ENCODE data around the gene EID2.

Gene EID2

DNA sequence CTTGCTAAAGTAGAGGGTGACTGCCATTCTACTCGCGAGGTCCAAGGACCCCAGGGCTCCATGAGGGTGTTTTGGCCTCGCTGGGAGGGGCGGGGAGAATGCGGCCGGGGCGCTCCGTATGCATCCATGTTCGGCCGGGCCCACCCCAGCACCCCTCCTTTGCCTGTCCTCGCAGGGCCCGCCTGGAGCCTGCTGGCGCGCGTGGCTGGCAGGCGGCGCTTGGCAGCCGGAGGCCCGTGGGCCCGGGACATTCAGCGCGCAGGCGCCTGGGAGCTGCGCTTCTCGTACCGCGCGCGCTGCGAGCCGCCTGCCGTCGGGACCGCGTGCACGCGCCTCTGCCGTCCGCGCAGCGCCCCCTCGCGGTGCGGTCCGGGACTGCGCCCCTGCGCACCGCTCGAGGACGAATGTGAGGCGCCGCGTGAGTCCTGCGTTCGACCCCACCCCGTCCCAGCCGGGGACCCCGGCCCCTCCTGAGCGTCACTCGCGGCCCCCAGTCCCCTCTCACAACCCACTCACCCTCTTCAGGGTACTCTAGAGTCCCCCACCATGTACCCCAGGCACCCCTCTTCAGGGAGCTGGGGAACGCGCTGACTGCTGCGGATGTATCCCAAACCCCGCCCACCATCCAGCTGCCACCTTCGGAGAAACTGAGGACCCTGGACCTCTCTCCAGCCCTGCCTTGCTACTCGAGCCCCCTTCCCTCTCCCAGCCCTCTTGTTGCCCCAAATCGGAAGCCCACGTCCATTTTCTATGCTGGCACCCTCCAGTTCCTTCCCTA, 37.1 kb downstream of the EID2 start:
- peak; percentile 83 for DNase-seq (ENCODE audit: low read depth)

GRCh38 chr19:39501340-39501739, 38.6 kb downstream of the EID2 start:
- DNase-seq (ENCODE audit: low read depth), result no peak

- DNase-seq (ENCODE audit: low read depth), result no peak
These were observed 39.4 kb downstream of the EID2 start for GRCh38 chr19:39500543-39500942.

- no peak for DNase-seq (ENCODE audit: low read depth)
These were observed 40.0 kb downstream of the EID2 start for GRCh38 chr19:39499932-39500331.

DNA sequence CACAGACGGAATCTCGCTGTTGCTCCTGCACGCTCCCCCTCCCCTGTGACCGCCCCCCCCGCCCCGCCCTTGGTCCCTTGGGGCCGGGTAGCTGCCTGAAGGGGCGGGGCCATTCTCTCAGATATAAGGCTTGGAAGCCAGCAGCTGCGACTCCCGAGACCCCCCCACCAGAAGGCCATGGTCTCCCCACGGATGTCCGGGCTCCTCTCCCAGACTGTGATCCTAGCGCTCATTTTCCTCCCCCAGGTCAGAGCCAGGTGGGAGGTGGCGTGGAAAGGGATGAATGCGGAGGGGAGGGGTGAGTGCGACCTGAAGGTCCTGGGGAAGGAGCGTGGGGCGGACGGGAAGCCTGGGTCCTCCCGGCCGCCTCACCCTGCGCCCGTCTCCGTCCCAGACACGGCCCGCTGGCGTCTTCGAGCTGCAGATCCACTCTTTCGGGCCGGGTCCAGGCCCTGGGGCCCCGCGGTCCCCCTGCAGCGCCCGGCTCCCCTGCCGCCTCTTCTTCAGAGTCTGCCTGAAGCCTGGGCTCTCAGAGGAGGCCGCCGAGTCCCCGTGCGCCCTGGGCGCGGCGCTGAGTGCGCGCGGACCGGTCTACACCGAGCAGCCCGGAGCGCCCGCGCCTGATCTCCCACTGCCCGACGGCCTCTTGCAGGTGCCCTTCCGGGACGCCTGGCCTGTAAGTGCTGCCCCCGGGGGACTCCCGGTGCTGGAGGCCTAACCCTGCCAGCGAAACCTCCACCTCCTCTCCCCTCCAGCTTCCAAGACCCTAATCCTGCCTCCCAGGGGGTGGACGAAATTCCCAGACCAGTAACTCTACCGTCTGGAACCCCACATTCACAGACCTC, 40.9 kb downstream of the EID2 start, which contains the start of gene DLL3:
Gene DLL3, plus strand, starts transcription at position 150 of the 845 bp plus-strand sequence. Its CDS starts 28 bp downstream, at position 178.
- no peak for DNase-seq (ENCODE audit: low read depth)

GRCh38 chr19:39497996-39498797, 41.8 kb downstream of the EID2 start:
- DNase-seq (ENCODE audit: low read depth), result no peak

DNA sequence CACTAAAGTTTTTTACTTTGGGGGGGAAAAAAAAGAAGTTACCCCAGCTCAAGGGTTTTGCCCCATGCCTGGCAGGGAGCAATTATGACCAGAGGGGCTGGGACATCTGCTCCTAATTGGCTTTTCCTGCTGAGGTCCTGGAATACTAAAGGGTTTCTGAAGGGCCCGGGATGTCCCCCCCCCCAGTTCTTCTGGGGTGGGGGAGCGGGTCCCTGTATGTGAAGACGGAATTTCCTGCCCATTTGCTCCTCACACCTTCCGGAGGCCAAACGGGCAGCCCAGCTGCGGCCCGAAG, 42.3 kb downstream of the EID2 start:
- no peak for DNase-seq (ENCODE audit: low read depth)

DNA sequence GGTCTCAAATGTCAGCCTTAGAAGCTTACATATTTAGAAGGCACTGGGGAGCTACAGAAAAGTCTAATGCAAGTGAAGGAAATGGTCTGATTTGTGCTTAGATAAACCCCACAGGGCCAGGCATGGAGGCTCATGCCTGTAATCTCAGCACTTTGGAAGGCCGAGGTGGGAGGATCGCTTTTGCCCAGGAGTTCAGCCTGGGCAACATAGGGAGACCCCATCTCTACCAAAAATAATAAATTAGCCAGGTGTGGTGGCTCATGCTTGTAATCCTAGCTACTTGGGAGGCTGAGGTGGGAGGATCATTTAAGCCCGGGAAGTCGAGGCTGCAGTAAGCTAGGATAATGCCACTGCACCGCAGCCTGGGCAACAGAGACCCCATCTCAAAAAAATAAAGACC, 43.9 kb downstream of the EID2 start:
- no peak for DNase-seq (ENCODE audit: low read depth)

DNA sequence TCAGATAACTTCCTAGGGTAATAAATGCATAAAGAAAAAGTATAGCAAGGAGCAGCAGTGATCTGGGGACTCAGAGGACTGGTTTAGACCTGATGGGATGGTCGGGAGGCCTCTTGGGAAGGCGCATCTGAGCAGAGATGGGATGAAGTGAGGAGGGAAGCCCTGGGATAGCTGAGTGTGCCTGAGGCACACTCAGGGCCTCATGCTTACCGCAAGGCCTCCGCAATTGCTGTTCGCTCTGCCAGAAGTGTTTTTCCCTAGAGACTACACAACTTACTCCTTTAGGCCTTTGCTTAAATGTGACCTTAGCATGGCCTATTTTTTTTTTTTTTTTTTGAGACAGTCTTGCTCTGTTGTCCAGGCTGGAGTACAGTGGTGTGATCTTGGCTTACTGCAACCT, 45.3 kb downstream of the EID2 start:
- DNase-seq (ENCODE audit: low read depth), result no peak

DNA sequence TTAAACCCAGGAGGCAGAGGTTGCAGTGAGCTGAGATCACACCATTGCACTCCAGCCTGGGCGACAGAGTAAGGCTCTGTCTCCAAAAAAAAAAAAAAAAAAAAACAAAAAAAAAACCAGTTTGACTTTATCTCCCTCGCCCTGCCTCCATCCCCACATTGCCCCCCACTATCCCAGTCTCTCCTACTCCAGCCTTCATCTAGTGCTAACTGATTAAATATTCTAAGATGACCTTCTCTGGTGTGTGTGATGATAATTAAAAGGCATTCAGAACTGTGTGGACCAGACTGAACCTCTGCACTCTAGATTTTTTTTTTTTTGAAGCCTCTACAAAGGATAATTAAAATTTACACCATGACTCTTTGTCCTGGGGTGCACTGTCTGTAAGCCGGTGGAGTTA, 47.2 kb downstream of the EID2 start:
- no peak for DNase-seq (ENCODE audit: low read depth)

- no peak for DNase-seq (ENCODE audit: low read depth)
These were observed 47.7 kb downstream of the EID2 start for GRCh38 chr19:39492225-39492624.

DNA sequence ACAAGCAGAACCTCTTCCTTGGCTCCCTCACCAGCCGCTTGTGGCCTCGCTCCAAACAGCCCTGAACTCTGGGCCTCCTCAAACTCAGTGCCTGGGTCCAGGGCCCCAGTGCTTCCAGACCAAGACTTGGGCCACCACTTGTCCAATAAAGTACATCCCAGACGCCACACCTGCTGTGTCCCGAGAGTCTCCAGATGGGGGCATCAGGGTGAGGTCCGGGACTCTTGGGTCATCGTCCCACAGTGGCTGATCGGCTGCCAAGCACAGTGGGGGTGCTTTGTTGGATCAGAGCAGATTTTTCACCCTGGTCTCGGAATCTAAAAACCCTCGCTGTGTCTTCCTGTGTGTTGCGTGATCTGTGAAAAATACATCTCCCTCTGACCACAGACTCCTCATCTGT, 50.2 kb downstream of the EID2 start:
- DNase-seq (ENCODE audit: low read depth), result no peak
